SKM-1 treated with dmso at 0.1 percent for 144 hours (cell line): ENCODE results near the gene LRRC47.
A peak's percentile ranks its signal among the peaks of the same experiment; 100 is the strongest.

Experiments used
- DNase-seq: peaks from one replicate; lab custom pipeline; 2025; ENCODE audit not compliant: unreplicated experiment; lab: John Stamatoyannopoulos, UW

The LRRC47 gene

DNA sequence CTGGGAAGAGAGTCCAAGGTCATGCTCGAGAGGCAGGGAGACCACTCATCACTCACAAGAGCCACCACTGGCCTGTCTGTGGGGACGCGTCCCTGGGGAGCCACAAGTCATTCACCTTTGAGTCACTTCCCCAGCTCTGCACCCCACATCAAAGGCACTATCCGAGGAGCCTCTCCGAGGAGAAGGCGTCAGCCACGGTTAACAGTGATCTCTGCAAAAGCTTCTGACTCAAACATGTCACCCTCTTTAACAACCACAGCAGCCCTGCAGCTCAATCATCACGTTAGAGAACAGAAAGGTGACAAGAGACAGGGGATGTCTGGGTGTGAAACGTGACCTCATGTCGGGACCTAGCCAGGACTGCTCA lies 9.0 kb downstream of the LRRC47 start:
- DNase-seq, result no peak

DNA sequence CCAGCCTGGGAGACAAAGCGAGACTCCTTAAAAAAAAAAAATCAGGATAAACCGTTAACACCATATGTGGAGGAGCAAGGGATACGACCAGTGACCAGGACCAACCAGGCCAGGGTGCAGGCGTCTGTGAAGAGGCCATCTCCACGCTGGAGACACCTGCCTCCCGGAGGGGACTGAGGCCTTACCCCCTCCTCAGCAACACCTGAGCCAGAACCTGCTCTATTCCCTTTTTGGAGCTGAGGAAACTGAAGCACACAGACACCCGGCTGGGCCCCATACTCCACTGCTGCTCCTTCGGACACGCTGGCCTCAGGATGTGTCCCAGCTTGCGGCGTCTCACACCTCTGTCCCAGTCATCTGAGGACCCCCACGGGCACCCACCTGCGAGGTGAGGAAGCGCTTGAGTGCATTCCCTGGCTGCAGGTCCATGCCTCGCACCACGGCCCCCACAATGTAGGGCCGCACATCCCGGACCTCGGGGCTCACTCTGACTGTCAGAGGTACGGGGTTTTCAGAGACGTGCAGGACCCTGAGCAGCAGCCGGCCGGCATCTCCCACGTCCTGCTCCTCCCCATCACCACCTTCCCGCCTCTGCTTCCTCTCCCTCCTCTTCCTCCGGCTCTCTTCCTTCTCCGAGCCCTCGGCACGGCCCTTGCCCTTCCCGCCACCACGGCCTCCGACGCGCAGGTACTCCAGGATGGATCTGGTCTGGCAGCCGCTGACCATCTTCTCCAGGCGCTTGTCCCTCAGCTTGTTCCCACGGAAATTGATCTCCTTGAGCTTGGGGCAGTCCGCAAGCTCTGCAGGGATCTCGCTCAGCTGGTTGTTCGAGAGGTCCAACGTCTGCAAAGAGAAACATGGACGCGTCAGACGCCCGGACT lies 9.6 kb downstream of the LRRC47 start:
- no peak for DNase-seq

GRCh38 chr1:3785456-3786157 lies 10.7 kb downstream of the LRRC47 start:
- DNase-seq, result no peak

DNA sequence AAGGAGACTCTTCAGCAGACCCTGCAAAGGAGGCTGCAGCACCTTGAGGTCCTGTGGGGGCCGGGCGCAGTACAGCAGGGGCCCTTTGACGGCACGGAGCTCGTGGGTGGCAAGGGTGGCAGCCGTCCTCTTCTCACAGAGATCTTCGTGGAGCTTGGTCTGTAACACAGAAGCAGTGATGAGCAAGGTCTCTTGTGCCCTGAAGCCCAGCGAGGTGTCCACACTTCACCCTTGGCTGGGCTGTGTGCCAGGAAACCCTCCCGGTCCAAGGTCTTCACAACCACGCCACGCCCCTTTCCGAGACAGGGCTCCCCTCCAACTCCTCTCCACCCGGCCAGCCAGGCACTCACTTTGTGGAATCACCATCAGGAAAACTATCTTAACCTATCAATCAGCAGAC lies 11.3 kb downstream of the LRRC47 start:
- no peak for DNase-seq

GRCh38 chr1:3783651-3784474 lies 12.4 kb downstream of the LRRC47 start:
- DNase-seq, result no peak

DNA sequence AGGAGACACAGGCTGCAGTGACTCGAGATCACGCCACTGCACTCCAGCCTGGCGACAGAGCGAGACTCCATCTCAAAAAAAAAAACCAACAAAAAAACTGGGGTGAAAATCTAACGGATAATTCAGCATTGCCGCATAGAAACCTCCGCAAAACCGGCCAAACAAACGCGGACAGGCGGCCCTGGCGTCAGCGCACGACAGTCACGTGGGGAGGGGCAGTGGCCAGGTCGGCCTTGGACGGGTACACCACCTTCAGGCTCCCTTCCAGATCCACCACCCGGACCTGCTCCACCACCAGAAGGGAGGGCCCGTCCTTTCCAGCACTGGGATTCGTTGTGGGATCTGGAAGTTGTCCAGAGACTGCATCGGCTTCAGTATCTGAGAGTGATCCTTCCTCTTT lies 15.4 kb downstream of the LRRC47 start:
- DNase-seq, result no peak

DNA sequence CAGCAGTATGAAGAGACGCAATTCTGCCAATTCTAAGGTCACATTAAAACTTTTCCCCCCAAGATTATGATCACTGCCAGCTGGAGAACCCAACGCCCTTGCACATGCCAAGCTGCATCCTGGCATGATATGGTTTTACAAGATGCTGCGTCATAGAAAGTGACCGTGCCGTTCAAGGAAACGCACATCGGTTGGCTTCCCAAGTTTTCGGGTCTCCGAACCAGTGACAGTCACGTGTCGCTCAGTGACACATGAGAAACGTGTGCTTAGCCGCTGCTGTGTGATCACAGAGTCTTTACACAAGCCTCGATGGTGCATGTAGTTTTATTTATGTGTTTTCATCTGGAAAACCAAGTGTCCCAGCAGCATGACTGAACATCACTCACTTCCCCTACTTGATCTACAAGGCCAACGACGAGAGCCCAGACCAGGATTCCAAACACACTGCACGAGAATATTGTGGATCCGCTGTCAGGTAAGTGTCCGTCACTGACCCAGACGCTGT lies 16.3 kb downstream of the LRRC47 start:
- DNase-seq, result no peak

- DNase-seq, result no peak
These were observed 16.9 kb downstream of the LRRC47 start for GRCh38 chr1:3779265-3779911.

- no peak for DNase-seq
These were observed 17.6 kb downstream of the LRRC47 start for GRCh38 chr1:3778590-3779264.

GRCh38 chr1:3777647-3778589 lies 18.4 kb downstream of the LRRC47 start:
- DNase-seq, result no peak

DNA sequence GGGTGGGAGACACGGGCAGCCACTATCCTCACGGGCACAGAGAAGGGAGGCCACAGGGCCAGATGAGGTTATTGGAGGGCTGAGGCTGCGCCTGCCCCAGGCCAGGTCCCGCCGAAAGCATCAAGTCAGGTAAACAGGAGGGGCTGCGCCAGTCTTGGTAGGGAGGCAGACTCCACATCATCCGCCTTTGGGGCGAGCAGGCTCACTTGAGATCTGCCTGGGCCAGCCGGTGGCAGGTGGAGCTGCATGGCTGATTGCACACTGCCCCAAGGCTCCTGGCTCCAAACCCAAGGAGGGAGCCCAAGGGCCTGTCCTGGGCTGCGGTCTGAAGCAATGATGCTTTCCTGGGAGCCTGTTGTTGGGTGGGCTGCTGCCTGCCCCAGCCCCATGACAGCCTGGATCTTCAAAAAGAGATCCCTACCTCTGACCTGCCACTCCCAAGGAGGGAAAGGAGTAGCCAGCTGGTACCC lies 19.2 kb downstream of the LRRC47 start:
- no peak for DNase-seq

DNA sequence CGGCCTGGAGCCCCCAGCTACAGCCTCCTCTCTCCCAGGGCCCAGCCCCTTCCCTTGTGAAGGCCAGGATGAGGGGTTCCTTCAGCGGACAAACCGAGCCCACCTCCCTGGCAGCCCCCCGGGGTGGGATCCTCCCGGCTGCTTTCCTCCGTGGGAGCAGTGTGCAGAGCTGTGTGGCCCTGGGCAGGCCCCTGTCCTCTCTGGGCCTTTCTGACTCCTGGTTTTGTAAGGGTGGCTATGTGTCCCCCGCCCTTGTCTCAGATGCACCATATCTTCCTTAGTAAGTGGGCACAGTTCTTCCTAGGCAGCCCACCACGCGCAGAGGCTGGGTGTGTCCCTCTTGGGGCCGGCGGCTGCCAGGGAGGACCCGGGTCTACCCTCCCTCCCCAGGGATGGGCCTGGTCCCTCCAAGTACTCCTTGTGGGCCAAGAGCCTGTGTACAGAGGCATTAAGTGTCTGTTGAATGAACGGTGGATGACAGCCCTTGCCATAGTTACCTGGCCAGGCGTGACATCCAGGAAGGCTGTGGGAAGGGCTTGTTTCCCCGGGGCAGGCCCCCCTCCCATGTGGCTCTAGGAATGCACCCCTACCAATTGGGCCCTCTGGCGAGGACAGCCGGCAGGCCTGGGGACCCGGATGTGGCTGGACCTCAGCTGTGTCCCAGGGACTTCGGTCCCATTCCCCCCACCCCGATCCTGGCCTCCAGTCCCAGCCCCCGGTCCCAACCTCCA lies 19.9 kb downstream of the LRRC47 start:
- no peak for DNase-seq

DNA sequence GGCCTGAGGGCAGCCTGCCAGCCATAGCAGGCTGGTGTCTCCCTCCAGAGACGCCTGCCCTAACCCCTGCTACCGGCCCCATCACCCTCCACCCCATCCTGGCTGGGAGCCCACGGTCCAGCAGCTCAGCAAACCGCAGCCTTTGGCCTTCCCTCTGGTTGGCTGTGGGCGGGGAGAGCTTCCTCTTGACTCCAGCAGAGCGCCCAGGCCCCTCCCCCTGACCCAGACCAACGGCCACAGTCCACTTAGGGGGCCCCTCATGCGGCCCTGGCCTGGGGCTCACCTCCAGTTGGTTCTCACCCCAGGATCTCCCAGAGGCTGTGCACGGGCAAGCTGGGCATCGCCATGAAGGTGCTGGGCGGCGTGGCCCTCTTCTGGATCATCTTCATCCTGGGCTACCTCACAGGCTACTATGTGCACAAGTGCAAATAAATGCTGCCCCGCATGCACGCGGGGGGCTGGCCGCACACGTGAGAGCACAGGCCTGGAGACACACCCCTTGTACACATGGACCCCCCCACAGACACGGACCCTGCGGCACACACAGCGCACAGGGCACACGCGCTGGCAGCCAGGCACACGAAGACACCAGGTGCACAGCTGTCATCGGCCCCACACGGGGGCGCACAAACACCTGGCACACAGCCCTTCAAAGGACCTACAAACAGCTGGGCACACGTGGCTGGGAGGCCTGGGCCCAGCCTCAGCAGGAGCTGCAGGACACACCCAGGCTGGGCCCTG lies 20.6 kb downstream of the LRRC47 start:
- DNase-seq, result peak; percentile 35

- DNase-seq, result no peak
These were observed 21.3 kb downstream of the LRRC47 start for GRCh38 chr1:3774946-3775489.

- no peak for DNase-seq
These were observed 21.9 kb downstream of the LRRC47 start for GRCh38 chr1:3774276-3774945.

DNA sequence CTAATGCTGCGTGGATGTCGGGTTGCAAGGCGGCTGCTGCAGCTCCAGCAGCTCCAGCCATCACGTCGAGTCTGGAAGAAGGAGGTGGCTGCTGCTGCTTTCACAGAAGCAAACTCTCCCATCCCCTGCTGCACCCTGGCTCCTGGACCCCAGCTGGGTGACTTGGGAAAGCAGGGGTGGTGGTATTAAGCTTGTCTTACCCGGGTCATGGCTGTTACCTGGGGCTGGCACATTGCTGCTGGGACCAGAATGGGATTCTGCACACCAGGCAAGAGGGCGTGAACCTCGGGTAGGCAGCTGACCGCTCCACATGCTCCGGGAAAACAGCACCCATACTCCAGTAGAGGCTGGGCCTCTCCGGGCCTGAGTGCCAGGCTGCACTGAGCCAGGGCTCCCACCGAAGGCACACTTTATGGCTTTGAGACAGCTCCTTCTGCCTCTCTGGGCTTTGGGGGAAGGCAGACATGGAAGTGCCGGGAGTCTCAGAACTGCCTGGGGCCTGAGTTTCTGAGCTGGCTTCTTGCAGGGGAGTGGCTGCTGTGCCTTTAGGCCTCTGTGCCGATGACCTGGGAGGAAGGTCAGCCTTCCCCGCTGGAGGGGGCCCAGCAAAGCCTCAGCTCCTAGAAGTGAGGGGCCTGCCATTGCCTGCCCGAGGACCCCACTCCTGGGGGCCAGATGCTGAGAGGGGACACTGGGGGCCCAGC lies 22.6 kb downstream of the LRRC47 start:
- no peak for DNase-seq
